ENCODE measurements around the gene SGCA. TPM values are rescaled to one million over a fixed set of nuclear protein-coding genes. Genes with fewer than 3 reads are reported as not detected.

SGCA gene
- total and polyA plus RNA-seq, 7 donors: 120 to 291 (median 254) TPM

DNA sequence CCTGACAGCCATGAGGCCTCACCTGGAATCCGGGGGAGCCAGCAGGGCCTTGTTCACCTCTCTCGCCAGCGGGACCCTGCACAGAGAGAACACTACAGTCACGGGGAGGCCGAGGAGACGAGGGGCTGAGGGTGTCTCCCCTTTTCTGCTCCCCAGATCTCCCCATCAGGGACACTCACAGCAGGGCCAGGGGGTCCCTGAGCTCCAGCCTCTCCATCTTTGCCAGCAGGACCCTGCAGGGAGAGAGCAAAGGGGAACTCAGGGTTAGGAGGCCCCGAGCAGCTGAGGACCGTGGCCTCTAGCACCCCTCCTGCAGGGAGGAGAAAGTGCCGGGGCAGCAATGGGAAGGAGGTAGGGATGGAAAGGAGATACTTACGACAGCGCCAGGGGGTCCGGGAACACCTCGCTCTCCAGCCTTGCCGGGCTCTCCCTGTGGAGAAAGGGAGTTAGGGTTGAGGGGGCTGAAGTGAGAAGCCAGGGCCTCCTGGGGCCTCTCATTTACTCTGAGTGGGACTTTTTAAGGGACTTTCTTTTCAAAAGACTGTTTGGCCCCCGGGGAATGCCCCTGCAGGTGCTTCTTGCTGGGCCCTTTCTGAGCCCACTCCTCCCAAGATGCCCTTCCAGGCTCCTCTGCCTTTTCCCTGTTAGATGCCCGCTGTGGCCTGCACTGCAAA lies 26.9 kb downstream of the SGCA start:
- TF ChIP-seq, protein P1, sequence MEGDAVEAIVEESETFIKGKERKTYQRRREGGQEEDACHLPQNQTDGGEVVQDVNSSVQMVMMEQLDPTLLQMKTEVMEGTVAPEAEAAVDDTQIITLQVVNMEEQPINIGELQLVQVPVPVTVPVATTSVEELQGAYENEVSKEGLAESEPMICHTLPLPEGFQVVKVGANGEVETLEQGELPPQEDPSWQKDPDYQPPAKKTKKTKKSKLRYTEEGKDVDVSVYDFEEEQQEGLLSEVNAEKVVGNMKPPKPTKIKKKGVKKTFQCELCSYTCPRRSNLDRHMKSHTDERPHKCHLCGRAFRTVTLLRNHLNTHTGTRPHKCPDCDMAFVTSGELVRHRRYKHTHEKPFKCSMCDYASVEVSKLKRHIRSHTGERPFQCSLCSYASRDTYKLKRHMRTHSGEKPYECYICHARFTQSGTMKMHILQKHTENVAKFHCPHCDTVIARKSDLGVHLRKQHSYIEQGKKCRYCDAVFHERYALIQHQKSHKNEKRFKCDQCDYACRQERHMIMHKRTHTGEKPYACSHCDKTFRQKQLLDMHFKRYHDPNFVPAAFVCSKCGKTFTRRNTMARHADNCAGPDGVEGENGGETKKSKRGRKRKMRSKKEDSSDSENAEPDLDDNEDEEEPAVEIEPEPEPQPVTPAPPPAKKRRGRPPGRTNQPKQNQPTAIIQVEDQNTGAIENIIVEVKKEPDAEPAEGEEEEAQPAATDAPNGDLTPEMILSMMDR (IDR thresholded peaks at IDR 0.05): no peak
- 88 to 91% (median 89%) methylated on average over 14 to 16 of the region's 16 CpGs for WGBS, 3 donors
- no peak for ATAC-seq
- Histone ChIP-seq H3K27me3 (ENCODE audit: insufficient read depth in 3 of 3, low read length in 2 of 3) (no peaks in the 10 kb centered on the region), H3K9me3 (no peaks in the 10 kb centered on the region), H3K27ac (no peak overlapping the region), H3K4me3 (no peak overlapping the region), H3K4me1 (no peaks in the 10 kb centered on the region), H3K36me3 (ENCODE audit: insufficient read depth in 1 of 2, low read depth in 1 of 2) (peaks cover 0 to 9% of the 10 kb centered on the region in 2 donors)
- no peak for DNase-seq
- intact Hi-C loops (cut with DNase I): no loop called here

DNA sequence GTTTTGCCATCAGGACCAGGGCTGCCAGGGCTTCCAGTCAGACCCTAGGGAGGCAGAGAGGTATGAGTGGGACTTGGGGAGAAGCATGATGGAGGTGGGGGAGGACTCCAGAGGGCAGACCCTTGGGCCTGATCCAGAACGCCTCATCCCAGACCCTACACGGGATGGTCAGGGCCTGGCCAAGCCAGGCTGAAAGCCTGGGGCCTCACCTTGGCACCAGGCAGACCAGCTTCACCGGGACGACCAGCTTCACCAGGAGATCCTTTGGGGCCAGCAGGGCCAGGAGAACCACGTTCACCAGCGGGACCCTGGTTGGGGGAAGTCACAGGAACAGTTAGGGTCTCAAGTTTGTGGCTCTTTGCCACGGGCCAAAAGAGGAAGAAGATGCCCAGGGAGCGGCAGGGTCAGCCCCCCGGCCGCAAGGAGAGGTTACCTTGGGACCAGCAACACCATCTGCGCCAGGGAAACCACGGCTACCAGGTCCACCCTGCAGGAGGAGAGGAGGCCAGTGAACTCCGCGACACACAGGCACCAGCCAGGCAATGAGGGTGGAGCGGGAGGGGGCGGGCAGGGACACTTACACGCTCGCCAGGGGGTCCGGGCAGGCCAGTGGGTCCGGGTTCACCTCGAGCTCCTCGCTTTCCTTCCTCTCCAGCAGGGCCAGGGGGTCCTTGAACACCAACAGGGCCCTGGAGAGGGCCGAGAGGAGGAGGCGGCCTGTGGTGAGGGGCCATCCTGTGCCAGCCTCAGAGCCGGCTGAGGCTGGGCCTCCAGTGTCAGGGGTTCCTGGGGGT lies 28.5 kb downstream of the SGCA start:
- intact Hi-C loops (cut with DNase I): no loop called here
- H3K9me3 ChIP-seq: no peaks in the 10 kb centered on the region
- peaks cover 0 to 6% of the 10 kb centered on the region in 2 donors for H3K36me3 ChIP-seq (ENCODE audit: insufficient read depth in 1 of 2, low read depth in 1 of 2)
- H3K4me3 ChIP-seq: no peak overlapping the region
- 81 to 84% (median 83%) methylated on average over 22 to 25 of the region's 25 CpGs for WGBS, 3 donors
- H3K27ac ChIP-seq: no peak overlapping the region
- H3K27me3 ChIP-seq (ENCODE audit: insufficient read depth in 3 of 3, low read length in 2 of 3): peaks cover 0 to 2% (median 0%) of the 10 kb centered on the region in 3 donors
- H3K4me1 ChIP-seq: no peaks in the 10 kb centered on the region
- TF ChIP-seq, protein P1 (IDR thresholded peaks at IDR 0.05): no peak
- DNase-seq: no peak
- ATAC-seq: no peak

DNA sequence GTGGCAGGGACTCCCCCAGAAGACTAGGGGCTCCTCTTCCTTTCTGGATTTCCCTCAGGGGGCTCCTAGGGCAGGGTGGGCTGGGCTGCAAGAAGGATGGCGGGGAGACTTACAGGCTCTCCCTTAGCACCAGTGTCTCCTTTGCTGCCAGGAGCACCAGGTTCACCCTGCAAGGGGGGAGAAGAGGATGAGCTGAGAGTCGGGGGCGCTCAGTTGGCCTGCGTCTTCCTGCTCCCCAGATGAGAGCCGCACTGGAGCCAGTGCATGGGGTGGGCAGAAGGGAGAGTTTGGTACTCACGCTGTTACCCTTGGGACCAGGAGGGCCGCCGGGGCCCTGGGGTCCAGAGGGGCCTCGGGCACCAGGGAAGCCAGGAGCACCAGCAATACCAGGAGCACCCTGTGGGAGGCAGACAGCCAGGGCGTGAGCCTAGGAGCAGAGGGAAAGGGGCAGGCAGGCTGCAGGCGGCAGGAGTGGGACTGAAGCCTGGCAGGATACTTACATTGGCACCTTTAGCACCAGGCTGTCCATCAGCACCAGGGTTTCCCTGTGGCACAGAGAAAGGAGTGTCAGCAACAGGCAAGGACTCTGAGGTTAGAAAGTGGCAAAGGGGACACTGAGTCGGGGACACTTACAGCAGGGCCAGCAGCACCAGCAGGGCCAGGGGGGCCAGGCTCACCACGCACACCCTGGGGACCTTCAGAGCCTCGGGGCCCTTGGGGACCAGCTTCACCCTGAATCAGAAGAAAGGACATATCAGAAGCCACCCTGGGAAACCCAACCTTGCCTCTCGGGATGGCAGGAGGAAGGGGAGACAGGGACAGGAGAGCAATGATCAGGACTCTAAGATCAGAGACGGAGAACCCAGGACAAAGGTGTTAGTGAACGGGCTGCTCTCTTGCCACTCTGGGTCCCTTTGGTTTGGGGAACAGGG lies 29.4 kb downstream of the SGCA start:
- Histone ChIP-seq H3K9me3 (no peaks in the 10 kb centered on the region), H3K4me1 (peaks cover 5% of the 10 kb centered on the region), H3K4me3 (no peak overlapping the region), H3K36me3 (ENCODE audit: insufficient read depth in 1 of 2, low read depth in 1 of 2) (peaks cover 0 to 6% of the 10 kb centered on the region in 2 donors), H3K27ac (no peak overlapping the region), H3K27me3 (ENCODE audit: insufficient read depth in 3 of 3, low read length in 2 of 3) (peaks cover 0 to 7% (median 0%) of the 10 kb centered on the region in 3 donors)
- peak in 1 of 2 donors; percentile 24 for DNase-seq
- TF ChIP-seq, protein P1 (IDR thresholded peaks at IDR 0.05): no peak
- ATAC-seq: no peak
- 82 to 83% (median 83%) methylated on average over 16 to 17 of the region's 17 CpGs for WGBS, 3 donors
- intact Hi-C loops (cut with DNase I): no loop called here

DNA sequence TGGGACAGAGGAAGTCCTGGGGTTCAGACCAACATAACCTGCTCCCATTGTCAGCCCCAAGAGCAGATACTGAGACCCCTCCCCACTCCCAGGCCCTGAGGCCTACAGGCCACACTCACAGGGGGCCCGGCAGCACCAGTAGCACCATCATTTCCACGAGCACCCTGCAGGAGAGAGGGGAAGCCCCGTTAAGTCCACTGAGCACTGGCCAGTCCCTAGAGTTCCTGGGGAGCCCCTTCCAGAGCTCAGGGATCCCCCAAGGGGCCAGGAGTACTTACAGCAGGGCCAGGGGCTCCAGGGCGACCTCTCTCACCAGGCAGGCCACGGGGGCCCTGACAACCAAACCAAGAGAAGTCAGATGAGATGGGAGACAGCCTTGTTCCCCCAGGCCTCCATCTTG lies 30.2 kb downstream of the SGCA start:
- Histone ChIP-seq H3K27me3 (ENCODE audit: insufficient read depth in 3 of 3, low read length in 2 of 3) (peaks cover 0 to 9% (median 0%) of the 10 kb centered on the region in 3 donors), H3K27ac (no peak overlapping the region), H3K4me1 (peaks cover 7% of the 10 kb centered on the region), H3K36me3 (ENCODE audit: insufficient read depth in 1 of 2, low read depth in 1 of 2) (peaks cover 0 to 6% of the 10 kb centered on the region in 2 donors), H3K9me3 (no peaks in the 10 kb centered on the region), H3K4me3 (no peak overlapping the region)
- WGBS, 3 donors: 78 to 89% (median 78%) methylated on average over 5 of the region's 5 CpGs
- peak in 1 of 2 donors; percentile 39 for DNase-seq
- no peak for ATAC-seq
- TF ChIP-seq, protein P1 (IDR thresholded peaks at IDR 0.05): no peak
- intact Hi-C loops (cut with DNase I): no loop called here

All from psoas muscle (tissue), 8 donors.